ENCODE results near the gene CUBN.

DNA sequence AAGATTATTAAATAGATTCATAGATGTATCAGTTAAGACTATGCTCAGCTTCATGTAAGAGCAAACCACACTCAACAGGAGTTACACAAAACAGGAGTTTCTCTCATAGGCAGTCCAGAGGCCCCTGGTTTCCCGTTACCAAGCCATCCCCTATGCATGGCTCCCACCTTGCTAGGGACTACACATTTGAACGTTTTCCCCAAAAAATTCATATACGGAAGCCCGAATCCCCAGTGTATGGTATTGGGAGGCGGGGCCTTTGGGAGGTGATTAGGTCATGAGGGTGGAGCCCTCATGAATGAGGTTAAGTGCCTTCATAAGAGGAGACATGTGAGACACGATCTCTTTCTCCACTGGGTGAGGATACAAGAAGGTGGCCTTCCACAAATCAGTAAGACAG lies 341.5 kb downstream of the CUBN start:
- no peak for TF ChIP-seq POLR2A (IDR thresholded peaks at IDR 0.05)
- TF ChIP-seq, protein P1, sequence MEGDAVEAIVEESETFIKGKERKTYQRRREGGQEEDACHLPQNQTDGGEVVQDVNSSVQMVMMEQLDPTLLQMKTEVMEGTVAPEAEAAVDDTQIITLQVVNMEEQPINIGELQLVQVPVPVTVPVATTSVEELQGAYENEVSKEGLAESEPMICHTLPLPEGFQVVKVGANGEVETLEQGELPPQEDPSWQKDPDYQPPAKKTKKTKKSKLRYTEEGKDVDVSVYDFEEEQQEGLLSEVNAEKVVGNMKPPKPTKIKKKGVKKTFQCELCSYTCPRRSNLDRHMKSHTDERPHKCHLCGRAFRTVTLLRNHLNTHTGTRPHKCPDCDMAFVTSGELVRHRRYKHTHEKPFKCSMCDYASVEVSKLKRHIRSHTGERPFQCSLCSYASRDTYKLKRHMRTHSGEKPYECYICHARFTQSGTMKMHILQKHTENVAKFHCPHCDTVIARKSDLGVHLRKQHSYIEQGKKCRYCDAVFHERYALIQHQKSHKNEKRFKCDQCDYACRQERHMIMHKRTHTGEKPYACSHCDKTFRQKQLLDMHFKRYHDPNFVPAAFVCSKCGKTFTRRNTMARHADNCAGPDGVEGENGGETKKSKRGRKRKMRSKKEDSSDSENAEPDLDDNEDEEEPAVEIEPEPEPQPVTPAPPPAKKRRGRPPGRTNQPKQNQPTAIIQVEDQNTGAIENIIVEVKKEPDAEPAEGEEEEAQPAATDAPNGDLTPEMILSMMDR (IDR thresholded peaks at IDR 0.05): no peak
